Stimulated activated CD4-positive, alpha-beta T cell treated with anti-CD3 and anti-CD28 coated beads, Interleukin-12 subunit alpha, Interleukin-12 subunit beta, amount 100 ng/mL, for 48 hours (primary cell): Measurements from ENCODE around the gene PPIL1.

Experiments used
- DNase-seq, 3 donors: peaks; one replicate each; pipeline ENCODE4 v3.0.0-alpha.2; 2020; ENCODE audit warnings: low read depth in 2 of 3, low spot score in 1 of 3

The PPIL1 gene

GRCh38 chr6:36855750-36856149, 18.9 kb downstream of the PPIL1 start:
- no peak for DNase-seq

DNA sequence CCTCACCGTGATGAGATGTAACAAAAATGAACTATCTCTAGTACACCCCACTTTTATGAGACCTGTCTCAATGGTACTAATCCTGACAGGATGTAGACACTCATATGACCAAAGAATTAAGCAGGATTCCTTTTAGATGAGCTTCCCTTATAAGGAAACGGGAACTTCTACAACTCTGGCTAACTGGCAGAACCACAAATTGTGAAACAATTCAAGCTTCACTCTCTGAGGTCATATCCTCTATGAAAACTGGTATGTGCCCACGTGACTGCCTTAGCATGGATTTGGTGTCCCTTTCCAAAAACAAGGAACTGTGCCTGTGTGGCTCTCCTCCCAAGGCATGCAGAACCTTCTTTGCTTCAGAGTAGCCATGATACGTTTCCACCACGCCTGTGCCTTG, 21.3 kb downstream of the PPIL1 start:
- DNase-seq: no peak

- no peak for DNase-seq
These were observed 22.0 kb downstream of the PPIL1 start for GRCh38 chr6:36852481-36853147.

- DNase-seq: no peak
These were observed 23.0 kb downstream of the PPIL1 start for GRCh38 chr6:36851626-36852025.

DNA sequence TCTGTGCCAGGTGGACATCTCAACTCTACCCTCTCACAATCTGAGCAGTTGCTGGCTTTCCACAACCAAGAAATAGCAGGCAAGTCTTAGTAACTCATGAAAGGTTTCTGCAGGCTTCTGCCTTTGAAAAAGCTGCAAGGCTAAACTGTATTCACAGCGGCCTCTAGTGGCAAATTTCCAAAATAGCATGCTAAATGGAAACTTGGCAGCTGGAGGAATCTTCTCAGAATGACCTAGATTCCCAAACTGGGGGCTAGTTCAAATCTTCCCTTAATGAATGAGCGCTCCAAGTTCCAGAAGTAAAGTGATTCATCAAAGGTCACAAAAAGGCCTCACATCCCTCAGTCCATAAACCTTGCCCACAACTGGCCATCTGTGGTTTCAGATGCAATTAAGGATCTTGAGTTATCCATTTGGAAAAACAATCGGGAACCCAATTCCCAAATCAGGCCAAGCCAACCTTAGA, 23.4 kb downstream of the PPIL1 start:
- peak in 1 of 3 donors; percentile 44 for DNase-seq

- DNase-seq: no peak
These were observed 24.6 kb downstream of the PPIL1 start for GRCh38 chr6:36850021-36850420.

DNA sequence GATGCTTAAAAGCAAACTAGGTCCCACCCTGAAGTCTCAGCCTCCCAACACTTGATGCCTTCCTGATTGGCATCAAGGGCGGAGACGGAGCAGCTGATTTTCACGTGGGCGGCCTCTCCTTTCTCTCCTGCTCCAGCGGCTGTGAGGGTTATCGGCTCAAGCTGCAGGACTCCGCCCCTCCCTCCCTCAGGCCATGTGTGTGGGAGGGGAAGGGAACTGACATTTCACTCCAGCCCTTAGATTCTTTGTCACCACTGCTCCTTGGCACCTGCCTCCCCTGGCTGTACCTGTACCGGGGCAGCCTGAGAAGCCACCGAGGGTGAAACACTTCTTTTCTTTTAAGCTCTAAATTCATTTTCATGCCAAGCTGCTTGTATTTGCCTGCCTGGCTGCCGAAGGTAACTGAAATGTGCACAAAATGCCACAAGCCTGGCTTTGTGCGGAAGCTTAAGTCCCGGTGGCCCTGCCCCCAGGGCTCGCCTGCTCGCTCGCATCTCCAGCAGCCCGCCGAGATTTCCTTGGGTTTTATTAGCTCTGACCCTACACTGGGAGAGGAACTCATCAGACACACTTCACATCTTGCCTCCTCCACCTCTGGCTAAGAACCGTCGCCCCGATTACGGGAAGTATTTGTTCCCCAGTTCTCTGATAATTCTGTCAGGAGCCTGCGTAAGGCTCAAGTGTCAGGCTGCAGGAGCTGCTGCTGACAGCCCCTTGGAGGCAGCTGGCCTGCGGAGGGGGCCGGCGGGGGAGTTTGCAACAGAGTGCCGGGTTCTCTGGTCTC, 25.8 kb downstream of the PPIL1 start:
- no peak for DNase-seq

GRCh38 chr6:36847991-36848390, 26.6 kb downstream of the PPIL1 start:
- DNase-seq: no peak

DNA sequence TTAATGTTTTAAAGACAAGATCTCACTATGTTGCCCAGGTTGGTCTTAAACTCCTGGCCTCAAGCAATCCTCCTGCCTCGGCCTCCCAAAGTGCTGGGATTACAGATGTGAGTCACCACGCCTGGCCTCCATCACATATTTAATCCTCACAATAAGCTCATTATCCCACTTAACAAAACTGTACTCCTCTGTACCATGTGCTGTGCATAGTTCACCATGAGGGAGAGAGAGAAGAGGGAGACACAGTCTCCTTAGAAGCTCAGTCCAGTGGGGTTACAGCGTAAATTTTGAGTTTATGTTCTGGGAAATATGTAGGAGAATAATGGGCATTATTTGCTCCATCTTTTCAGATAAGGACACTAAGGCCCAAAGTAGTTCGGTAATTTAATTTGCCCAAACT, 27.5 kb downstream of the PPIL1 start:
- DNase-seq: no peak

- no peak for DNase-seq
These were observed 29.4 kb downstream of the PPIL1 start for GRCh38 chr6:36845233-36845632.

- no peak for DNase-seq
These were observed 30.1 kb downstream of the PPIL1 start for GRCh38 chr6:36844232-36845170.

DNA sequence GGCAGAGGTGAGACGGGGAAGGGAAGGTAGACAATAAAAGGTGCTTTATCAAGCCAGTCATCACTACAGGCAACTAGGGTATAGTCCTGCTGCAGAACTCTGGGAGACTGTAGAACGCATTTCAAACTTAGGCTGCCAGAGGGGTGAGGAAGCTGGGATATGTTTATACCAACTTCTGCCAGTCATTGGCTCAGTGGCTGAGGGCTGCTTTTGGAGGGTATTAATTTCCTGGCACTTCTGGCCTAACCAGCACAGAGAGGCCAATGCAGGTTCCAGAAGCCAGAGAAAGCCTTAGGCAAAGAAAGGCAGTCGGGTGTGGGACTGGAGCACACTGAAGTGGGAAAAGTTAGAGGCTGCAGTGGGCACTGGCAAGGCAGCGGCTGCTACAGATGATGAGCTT, 31.4 kb downstream of the PPIL1 start:
- DNase-seq: no peak

- DNase-seq: no peak
These were observed 32.8 kb downstream of the PPIL1 start for GRCh38 chr6:36841756-36842155.

- no peak for DNase-seq
These were observed 33.9 kb downstream of the PPIL1 start for GRCh38 chr6:36840432-36841403.

GRCh38 chr6:36839749-36840431, 34.7 kb downstream of the PPIL1 start:
- DNase-seq: peak in 2 of 3 donors; percentile 19 to 20

- no peak for DNase-seq
These were observed 35.5 kb downstream of the PPIL1 start, which contains the start of gene CPNE5 for GRCh38 chr6:36838896-36839748. CPNE5 (minus strand) TSS chr6:36839444; CDS start chr6:36839377, 67 bp downstream.

- no peak for DNase-seq
These were observed 36.9 kb downstream of the PPIL1 start for GRCh38 chr6:36837686-36838085.

- no peak for DNase-seq
These were observed 37.6 kb downstream of the PPIL1 start for GRCh38 chr6:36837022-36837339.
